Fibroblast of gingiva (primary cell): ENCODE data around the gene GARIN5A.

Source experiments
- DNase-seq: peaks from one replicate; pipeline ENCODE4 v3.0.0-alpha.2; 2011; ENCODE audit warnings: low read depth

GARIN5A gene

DNA sequence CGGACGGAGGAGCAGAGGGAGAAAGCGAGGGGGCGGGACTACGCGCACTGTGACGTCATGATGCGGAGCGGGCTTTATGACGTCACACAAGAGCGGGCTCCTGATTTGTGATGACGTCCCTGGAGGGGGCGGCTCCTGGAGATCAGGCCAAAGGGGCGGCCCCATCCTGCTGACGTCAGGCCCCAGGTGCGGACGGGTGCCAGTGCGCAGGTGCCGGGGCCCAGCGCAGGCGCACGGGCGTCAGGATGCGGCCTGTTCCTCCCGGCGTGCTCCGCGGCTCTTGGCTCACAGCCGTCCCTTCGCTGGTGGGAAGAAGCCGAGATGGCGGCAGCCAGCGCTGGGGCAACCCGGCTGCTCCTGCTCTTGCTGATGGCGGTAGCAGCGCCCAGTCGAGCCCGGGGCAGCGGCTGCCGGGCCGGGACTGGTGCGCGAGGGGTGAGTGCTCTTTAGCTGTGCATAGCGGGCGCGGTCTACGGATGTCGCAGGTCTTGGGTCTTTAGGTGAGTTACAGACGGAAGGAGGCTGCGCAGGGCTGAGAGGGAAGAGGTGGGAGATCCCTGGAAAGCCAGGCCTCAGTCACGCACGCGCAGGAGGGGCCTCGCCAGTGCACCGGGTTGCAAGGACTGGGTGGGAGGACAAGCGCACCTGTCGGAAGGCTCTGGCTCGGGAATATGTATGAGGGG, at the start of gene GARIN5A, which contains the start of gene EMC10:
TSS of gene GARIN5A (minus strand) at position 625 of the 683 bp plus-strand sequence. CDS start at position 165, 460 bp downstream.
TSS of gene EMC10 (plus strand) at position 284 of the 683 bp plus-strand sequence. CDS start at position 322, 38 bp downstream.
- peak; percentile 91 for DNase-seq

DNA sequence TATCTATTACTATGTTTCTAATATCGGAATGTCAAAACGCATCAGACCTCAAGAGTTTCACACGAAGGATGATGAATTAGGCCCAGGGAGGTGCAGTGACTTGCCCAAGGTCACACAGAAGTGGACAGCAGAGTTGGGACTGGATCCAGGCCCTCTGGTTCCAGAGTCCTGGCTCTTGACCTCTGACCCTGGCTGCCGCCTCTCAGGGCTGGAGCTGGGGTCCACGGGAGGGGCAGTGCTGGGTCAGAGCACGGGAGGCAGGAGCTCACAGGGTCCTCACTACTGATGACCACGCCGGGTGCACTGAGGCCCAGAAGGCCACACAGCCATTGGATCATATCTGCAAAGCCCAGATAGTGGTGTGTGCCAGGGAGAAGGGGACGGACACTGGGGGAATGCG, 46.2 kb upstream of the GARIN5A start:
- no peak for DNase-seq

DNA sequence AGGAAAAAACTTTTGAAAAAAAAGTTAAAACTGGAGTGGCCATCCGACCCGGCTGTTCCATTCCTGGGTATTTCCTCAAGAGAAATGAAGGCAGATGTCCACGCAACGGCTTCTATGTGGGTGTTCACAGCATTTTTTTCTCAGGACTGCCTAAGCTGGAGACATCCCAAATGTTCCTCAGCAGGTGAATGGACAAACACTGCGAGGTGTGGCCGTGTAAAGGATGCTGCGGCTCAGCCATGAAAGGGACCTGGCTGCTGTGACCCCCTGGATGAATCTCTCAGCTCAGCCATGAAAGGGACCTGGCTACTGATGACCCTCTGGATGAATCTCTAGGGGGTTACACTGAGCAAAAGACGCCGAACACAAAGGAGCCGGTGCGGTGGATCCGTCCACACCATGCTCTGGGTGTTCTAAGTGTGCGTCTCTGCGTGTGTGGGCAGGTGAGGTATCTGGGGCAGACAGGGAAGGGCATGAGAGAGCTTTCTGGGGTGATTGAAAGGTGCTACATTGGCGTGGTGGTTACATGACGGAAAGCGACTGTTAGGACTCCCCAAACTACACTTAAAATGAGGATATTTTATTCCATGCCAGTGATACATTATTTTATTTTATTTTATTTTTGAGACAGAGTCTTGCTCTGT, 44.3 kb upstream of the GARIN5A start:
- DNase-seq = no peak

DNA sequence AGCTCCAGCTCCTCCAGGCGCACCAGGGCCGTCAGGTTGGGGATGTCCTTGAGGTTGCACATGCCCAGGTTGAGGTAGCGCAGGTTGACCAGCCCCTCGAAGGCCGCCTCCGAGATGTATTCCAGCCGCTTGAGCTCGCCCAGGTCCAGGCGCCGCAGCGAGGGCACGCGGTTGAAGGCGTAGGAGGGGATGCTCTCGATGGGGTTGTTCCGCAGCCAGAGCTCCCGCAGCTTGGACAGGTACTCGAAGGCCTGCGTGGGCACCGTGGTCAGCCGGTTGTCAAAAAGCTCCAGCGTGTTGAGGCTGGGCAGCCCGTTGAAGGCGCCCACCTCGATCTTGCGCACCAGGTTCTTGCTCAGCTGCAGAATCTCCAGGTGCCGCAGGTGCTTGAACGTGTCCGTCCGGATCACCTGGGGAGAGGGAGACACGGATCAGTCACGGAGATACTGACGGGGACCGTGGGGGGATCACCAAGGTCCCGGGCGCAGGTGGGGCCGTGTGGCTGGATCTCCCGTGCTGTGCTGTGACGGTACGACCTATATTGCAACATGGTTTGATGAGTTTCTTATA, 42.4 kb upstream of the GARIN5A start:
- no peak for DNase-seq

DNA sequence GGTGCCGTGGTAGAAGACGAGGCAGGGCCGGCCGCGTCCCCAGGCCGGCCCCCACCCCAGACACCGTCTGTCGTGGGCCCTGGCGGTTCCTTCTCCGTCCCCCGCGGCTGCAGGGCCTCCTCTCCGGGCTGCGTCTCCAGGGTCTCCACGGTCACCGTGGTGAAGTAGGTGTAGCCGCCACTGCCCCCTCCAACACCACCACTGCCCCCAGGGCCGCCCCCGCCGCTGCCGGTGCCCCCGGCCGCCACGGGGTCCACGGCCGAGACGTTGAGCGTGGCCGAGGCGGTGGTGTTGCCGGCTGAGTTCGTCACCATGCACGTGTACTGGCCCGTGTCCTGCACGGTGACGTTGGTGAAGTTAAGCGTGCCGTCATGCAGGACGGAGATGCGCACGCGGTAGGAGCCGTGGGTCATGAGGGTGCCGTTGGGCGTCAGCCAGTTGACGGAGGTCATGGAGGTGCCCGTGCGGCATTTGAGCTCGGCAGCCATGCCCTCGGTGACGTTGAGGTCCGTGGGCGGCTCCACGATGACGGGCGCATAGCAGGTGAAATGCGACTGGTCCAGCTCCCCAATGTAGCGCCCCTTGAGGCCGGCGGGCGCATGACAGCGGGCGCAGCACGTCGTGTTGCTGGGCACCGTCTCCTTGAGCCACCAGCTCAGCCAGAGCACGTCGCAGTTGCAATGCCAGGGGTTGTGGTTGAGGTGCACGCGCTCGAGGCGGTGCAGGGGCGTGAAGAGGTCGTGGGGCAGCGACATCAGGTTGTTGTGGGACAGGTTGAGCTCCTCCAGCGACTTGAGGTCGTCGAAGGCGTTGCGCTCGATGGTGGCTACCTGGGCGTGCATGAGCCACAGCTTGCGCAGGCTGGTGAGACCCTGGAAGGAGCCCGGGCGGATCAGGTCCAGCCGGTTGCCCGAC, 41.7 kb upstream of the GARIN5A start:
- no peak for DNase-seq

DNA sequence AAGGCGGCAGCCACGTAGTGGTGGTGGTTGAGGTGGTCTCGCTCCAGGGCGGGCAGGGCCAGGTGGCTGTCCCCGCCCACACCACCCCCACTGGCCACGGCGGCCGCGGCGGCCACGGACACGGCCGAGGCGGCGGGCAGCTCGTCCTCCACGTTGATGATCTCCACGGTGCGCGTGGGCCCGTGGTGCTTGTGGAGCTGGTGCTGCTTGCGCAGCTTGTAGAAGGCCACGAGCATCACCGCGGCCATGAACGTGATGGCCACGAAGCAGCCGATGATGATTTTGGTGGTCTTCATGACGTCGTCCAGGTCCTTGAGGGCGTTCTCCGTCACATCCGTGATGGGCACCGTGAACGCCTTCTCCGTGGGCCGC, 41.0 kb upstream of the GARIN5A start:
- no peak for DNase-seq

DNA sequence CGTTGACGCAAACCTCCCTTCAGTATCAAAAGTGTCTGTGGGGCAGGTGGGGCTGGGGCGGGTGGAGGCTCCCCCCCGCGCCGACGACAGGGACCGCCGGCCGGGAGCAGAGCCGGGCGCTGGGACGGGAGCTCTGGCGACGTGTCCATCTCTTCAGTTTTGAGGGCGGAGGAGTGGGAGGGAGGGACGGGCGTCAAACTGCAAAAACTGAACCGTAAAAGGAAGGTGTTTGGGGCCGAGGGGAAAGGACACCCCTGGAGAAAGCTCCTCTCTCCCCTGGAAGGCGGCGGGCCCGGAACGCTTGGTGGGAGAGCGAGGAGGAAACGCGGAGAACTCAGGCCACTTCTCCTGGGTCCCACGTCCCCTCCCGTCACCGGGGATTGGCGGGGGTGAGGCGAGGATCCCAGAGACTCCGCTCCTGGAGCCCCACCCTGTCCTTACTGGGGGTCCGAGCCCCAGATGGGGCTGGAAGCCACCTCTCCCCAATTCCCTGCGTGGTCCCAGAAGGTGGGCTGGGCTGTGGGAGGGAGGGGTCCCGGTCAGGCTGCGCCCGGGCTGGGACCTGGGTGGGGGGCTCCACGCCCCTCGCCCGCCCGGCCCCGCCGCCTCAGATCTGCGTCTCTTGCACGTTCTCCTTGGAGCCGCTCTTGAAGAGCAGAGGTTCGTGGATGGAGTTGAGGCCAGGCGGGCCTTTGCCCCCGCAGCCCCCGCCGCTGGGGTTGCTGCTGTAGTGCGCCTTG, 40.5 kb upstream of the GARIN5A start:
- DNase-seq = no peak

DNA sequence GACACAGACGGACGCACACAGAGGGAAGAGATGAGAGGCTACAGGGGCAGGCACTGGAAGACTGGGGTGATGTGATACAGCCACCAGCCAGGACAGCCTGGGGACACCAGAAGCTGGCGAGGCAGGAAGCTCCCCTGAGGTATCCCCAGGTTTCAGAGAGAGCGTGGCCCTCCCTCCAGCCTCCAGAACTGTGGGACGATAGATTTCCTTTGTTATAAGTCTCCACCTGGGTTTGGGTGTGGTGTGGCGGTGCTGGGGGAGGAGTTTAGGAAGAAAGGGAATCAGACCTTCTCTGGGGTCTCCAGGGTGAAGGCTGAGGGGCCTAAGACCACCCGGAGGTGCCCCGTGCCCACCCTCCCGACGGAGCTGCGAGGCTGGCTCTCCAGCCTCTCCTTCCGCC, 39.8 kb upstream of the GARIN5A start:
- no peak for DNase-seq

DNA sequence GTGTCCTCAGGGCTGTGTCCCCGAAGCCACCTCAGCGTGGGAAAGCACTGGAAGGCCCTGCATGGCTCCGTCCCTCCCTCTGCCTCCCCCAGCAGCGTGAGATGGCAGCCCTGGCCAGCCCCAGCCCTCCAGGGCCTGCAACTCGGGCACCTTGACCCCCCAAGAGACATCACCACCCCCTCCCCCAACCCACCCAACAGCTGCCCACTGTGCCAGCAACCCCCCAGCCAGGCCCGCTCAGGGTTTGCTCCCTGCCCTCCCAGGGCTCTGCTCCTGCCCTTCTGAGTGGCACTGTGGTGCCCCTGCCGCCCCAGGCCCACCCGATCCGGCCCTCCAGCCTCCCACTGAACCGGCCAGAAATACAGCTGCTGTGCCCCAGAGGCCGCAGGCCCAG, 38.5 kb upstream of the GARIN5A start:
- DNase-seq = no peak

DNA sequence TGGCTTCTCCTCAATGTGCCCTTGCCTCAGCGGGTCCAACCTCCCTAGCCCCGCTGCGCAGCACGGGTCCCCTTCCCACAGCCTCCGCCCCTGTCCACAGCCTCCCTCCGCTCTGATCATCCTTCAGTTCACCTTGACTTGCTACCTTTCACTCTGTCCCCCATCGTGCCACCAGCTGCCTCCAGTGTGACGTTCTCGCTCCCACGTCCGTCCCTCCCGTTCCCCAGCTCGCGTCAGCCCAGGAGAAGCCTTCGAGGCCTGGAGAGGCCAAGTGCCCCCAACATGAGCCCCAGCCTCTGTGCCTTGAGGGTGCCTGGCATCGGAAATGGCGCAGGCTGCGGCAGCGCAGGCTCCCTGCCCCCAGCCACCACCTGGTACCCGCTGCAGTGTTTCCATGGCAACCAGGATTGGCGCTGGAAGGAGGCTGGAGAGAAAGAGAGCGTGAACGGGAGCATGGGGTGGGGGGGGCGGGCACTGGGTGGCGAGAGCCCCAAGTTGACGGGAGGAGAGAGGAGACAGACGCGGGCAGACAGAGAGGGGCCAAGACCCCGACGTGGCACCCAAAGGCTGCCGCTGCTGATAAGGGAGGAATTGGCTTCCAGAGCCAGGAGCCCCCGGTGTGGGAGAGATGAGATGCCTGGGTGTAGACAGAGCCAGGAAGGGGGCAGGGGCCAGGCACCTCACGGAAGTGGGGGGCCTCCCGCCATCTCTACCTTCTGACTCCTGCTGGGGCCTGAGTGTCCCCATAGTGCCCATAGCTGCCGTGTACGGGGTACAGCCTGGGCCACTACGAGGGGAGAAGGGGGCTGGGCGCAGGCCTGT, 37.9 kb upstream of the GARIN5A start:
- no peak for DNase-seq

DNA sequence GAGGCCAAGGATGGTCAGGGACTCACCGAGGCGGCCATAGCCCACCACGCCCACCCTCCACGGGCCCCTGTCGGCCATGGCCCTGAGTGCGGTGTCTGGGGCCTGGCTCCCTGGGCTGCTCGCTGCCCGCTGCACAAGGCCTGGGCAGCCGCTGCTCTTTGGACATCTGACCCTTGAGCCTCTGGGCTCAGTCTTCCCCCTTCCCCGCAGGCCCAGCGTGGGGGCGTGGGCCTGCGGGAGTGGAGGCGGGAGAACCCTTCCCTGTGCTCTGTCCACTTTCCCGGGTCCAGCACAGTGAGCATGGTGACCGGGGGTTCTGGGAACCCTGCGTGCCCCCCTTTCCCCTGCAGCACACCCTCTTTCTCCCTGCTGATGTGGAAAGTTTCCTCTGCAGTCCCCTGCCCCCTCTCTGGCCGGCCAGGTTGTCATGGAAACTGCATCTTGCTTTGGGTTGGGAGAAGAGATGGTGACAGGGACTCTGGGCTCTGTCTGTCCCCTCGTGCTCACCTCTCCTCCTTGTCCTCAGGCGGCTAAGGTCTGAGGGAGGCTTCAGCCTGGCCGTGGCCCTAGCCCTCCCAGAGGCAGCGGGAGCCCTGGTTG, 37.2 kb upstream of the GARIN5A start, which contains the start of gene ASPDH:
TSS of gene ASPDH (minus strand) at position 168 of the 600 bp plus-strand sequence. CDS start at position 78, 90 bp downstream.
- DNase-seq = no peak

DNA sequence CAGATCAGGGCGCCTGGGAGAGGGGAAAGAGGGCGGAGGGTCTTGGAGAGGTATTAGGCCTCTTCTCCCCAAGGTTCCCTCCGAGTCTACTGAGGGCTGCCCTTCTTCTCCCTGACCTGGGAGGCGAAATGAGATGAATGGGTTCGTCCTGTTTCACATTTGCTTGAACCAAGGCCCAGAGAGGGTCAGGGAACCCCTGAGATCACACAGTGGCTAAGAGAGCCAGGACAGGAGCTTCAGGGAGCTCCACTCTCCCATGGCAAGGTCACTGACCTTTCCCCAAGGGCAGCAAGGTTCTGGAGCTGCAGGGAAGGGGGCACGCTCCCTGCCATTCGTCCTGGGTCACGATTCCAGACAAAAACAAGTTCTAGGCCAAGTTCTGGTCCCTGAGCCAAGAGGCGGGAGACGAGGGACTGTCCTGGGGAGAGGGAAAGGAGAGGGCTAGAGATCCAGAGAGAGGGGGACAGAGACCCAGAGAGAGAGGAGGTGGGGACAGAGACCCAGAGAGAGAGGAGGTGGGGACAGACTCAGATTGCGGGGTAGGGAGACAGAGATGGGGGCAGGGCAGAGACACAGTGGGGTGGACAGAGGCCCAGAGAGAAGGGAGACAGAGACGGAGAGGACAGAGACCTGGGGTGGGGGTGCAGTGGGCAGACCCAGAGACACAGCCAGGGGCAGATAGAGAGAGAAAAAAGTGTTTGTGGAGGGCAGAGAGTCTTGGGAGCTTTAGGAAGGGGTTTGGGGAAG, 36.5 kb upstream of the GARIN5A start:
- DNase-seq = no peak

DNA sequence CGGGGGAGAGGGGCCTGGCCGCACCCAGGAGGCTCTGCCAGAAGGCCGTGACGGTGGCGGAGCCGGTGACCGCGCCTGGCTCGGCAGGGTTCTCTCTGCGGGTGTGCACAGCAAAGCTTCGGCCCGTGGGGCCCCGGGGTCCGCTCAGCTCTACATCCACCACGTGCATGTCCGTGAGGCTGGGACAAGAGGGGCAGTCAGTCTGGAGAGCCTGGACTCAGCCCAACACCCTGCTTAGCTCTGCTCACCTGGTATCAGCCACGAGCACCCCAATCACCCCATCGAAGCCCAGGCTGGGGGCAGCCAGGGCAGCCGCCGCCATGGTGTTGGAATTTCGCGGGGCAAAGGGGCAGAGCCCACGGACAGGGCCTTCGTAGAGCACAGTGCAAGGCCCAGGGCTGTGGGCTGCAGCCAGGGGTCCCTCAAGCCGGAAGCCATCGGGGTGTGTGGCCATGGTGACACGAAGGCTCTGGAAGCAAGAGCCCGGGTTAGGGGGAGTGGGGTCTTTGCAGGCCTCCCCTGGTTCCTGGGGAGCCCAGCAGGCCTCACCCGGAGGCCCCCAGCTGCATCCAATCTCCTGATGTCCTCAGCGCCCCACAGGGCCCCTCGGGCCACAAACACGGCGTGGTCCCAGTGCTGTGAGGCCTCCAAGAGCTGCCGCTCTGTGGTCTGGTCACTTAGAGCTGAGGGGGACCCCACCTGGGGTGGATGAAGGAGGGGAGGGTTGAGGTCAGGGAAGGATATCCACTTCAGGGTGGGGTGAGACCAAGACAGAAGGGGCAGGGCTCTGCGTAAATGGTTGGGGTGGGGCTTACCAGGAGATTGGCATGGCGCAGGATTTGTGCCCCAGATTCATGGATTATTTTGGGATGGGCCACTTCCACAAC, 35.7 kb upstream of the GARIN5A start:
- no peak for DNase-seq

DNA sequence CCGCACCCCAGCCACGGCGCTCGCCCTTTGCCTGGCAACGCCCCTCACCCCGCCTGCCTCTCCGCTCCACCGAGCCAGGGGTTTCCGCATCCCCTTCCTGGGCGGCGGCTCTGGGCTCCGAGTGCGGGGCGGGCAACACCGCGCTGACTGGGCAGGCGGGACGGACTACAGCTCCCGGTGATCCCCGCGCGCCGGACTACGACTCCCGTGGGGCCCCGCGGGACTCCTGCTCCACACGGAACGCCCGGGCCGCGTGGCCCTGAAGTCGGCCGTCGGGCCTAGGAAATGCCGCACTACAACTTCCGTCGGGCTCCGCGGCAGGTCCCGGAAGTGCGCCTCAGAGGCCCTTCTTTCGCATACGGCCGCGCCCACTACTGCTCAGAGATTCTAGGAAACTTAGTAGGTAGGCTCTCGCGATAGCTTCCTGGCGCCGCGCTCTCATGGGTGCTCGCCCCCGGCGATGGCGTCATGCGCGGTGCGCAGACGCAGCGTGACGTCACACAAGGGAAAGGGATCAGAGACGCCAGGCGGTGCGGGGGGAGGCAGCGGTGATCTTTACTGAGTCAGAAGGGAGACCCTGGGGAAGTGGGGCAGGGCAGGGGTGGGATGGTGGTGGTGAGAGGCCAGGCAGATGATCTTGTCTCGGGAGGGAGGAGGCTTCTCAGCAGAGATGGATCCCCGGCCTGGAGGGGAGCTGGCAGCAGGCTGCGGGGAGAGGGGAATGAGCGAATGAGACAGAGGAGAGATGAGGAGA, 34.6 kb upstream of the GARIN5A start, which contains the start of gene JOSD2:
TSS of gene JOSD2 (minus strand) at position 123 of the 754 bp plus-strand sequence. CDS start 760 bp downstream, outside the sequence.
- DNase-seq = peak; percentile 100

DNA sequence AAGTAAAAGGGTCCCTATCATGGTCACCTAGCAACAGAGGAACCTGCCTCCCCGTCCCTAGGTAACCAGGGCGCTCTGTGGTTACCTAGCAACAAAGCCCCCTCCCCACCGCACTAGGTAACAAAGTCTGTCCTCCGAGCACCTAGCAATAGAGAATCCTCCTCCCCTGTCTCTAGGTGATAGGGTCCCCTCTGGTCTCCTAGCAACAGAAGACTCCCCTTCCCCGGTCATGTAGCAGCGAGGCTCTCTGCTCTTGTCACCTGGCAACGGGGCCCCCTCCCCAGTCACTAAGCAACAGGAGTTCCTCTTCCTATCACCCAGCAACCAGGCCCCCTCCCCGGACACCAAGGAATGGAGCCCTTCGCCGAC, 34.0 kb upstream of the GARIN5A start:
- DNase-seq = no peak

DNA sequence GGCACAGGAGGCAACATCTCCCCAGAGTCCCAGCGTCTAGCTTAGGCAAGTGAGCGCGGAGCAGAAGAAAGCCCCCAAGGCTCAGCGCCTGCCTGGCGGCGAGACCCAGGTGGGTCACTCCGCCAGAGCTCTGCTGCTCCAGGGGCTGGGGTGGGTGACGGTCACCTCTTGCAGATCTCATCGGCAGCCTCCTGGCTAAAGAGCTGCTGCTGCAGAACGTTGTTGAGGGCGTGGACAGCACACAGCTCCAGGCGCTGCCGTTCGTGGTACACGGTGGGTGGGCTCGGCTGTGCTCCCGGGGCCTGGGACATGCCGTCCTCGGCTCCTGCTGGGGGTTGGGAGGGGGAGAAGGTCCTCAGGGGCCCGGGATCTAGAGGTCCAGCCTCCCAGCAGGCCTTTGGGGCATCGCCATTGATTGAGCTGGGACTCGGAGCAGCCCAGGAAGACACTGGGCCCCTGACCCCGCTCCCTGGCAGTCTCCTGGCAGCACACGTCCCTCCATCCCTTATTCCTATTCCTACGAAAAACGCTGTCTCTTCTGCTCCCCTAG, 33.5 kb upstream of the GARIN5A start:
- DNase-seq = peak; percentile 7

DNA sequence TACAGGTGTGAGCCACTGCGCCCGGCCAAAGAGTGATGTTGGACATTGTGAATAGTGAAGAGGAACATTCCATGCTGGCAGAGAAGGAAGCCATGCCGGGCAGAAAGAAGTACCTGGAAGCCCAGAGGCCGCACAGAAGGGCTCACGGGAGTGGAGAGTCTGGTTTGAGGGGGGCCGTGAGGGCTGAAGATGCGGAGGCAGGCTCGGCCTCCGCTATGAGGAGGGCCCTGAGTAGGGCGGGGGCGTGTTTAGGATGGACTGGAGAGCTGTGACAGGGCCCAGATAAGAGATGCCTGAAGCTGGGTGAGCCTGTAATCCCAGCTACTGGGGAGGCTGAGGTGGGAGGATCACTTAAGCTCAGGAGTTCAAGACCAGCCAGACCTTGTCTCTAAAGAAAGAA, 32.7 kb upstream of the GARIN5A start:
- no peak for DNase-seq
